Astrocyte (in vitro differentiated cells and primary cell): ENCODE results near the gene MAST3. TPM values are rescaled to one million over a fixed set of nuclear protein-coding genes. Genes with fewer than 3 reads are reported as not detected.

Experiments
- DNase-seq: peaks from one replicate; pipeline ENCODE4 v3.0.0-alpha.2; 2010; ENCODE audit warnings: low read depth
- FAIRE-seq: peaks from 2 replicates; lab custom pipeline; 2011; peaks lifted over from hg19 to GRCh38; lab: Jason Lieb, UNC
- H2AFZ ChIP-seq: 2 replicates; pipeline ENCODE4 v1.6.0; 2012; ENCODE audit warnings: low read depth, low read length, inconsistent platforms
- H3K27ac ChIP-seq: 2 replicates; pipeline ENCODE4 v1.5.1; 2011; ENCODE audit warnings: low read depth, low read length, inconsistent platforms
- H3K27me3 ChIP-seq: 2 replicates; pipeline ENCODE4 v1.6.0; 2011; ENCODE audit warnings: low read length, inconsistent platforms; ENCODE audit not compliant: insufficient read depth
- H3K36me3 ChIP-seq: 2 replicates; pipeline ENCODE4 v1.5.1; 2011; ENCODE audit warnings: low read length, inconsistent platforms; ENCODE audit not compliant: insufficient read depth
- H3K4me1 ChIP-seq: 2 replicates; pipeline ENCODE4 v1.5.1; 2011; ENCODE audit warnings: low read length, inconsistent platforms; ENCODE audit not compliant: insufficient read depth
- H3K4me2 ChIP-seq: 2 replicates; pipeline ENCODE4 v1.6.0; 2012; ENCODE audit warnings: low read length, inconsistent platforms
- H3K4me3 ChIP-seq: 2 replicates; pipeline ENCODE4 v1.5.1; 2011; ENCODE audit warnings: low read depth, mild to moderate bottlenecking, low read length, inconsistent platforms; ENCODE audit not compliant: insufficient read depth
- H3K79me2 ChIP-seq: 2 replicates; pipeline ENCODE4 v1.6.0; 2012; ENCODE audit warnings: mild to moderate bottlenecking, low read length, inconsistent platforms; ENCODE audit not compliant: insufficient read depth
- H3K9ac ChIP-seq: 2 replicates; pipeline ENCODE4 v1.6.0; 2012; ENCODE audit warnings: mild to moderate bottlenecking, low read length, inconsistent platforms
- H3K9me3 ChIP-seq: 2 replicates; pipeline ENCODE4 v1.5.1; 2012; ENCODE audit warnings: low read depth, mild to moderate bottlenecking, low read length, inconsistent platforms; ENCODE audit not compliant: insufficient read depth
- H4K20me1 ChIP-seq: 2 replicates; pipeline ENCODE4 v1.6.0; 2012; ENCODE audit warnings: low read length, inconsistent platforms; ENCODE audit not compliant: insufficient read depth
- H3K27ac Mint-ChIP-seq: one replicate; pipeline ENCODE4 v1.8.0; 2021; ENCODE audit warnings: mild to moderate bottlenecking, mixed read lengths; ENCODE audit not compliant: unreplicated experiment
- H3K27me3 Mint-ChIP-seq: one replicate; pipeline ENCODE4 v1.8.0; 2021; ENCODE audit warnings: low read depth, mixed read lengths; ENCODE audit not compliant: unreplicated experiment
- H3K36me3 Mint-ChIP-seq: one replicate; pipeline ENCODE4 v1.8.0; 2021; ENCODE audit warnings: low read depth, mixed read lengths; ENCODE audit not compliant: unreplicated experiment
- H3K4me1 Mint-ChIP-seq: one replicate; pipeline ENCODE4 v1.8.0; 2021; ENCODE audit warnings: low read depth, mixed read lengths; ENCODE audit not compliant: unreplicated experiment
- H3K4me3 Mint-ChIP-seq: one replicate; pipeline ENCODE4 v1.8.0; 2021; ENCODE audit warnings: mild to moderate bottlenecking, moderate library complexity, mixed read lengths; ENCODE audit not compliant: unreplicated experiment
- H3K9me3 Mint-ChIP-seq: one replicate; pipeline ENCODE4 v1.8.0; 2021; ENCODE audit warnings: mild to moderate bottlenecking, mixed read lengths; ENCODE audit not compliant: unreplicated experiment
- CTCF ChIP-seq: IDR thresholded peaks from 2 replicates; pipeline ENCODE4 v1.5.1; 2011; ENCODE audit warnings: low read depth, mild to moderate bottlenecking, inconsistent platforms, low read length, moderate library complexity; ENCODE audit not compliant: insufficient read depth
- EZH2 ChIP-seq: IDR thresholded peaks from 2 replicates; pipeline ENCODE4 v1.6.1; 2012; ENCODE audit warnings: mild to moderate bottlenecking, low read length, inconsistent platforms; ENCODE audit not compliant: insufficient read depth
- total RNA-seq: library from RNA; stranded (reverse); gene quantifications from 2 replicates; pipeline ENCODE4 v1.2.1, GENCODE V29; 2021

The MAST3 gene
- total RNA-seq, 1 donor from 2014 or later = 5.5 TPM

GRCh38 chr19:18144906-18145305, 47.3 kb downstream of the MAST3 start:
- Histone ChIP-seq H3K36me3 (no peaks in the 10 kb centered on the region), H3K9ac (no peak overlapping the region), H3K9me3 (no peaks in the 10 kb centered on the region), H2AFZ (no peak overlapping the region), H3K4me3 (no peak overlapping the region), H3K4me1 (no peaks in the 10 kb centered on the region), H3K27me3 (no peaks in the 10 kb centered on the region), H3K79me2 (no peaks in the 10 kb centered on the region), H3K4me2 (no peak overlapping the region), H3K27ac (no peak overlapping the region), H4K20me1 (no peaks in the 10 kb centered on the region)
- Mint-ChIP-seq H3K27ac (no peak overlapping the region), H3K27me3 (no peaks in the 10 kb centered on the region), H3K9me3 (peaks cover 5% of the 10 kb centered on the region), H3K4me1 (no peaks in the 10 kb centered on the region), H3K4me3 (no peak overlapping the region), H3K36me3 (peaks cover 22% of the 10 kb centered on the region)
- DNase-seq (no peak), FAIRE-seq (no peak)
- no peak for TF ChIP-seq EZH2
- no peak for TF ChIP-seq CTCF

GRCh38 chr19:18145391-18145999, 47.9 kb downstream of the MAST3 start:
- Histone ChIP-seq H3K27me3 (no peaks in the 10 kb centered on the region), H3K4me1 (no peaks in the 10 kb centered on the region), H3K9me3 (no peaks in the 10 kb centered on the region), H3K79me2 (no peaks in the 10 kb centered on the region), H3K9ac (no peak overlapping the region), H3K36me3 (no peaks in the 10 kb centered on the region), H2AFZ (no peak overlapping the region), H3K4me2 (no peak overlapping the region), H3K4me3 (no peak overlapping the region), H3K27ac (no peak overlapping the region), H4K20me1 (no peaks in the 10 kb centered on the region)
- no peaks in the 10 kb centered on the region for H3K4me1 Mint-ChIP-seq
- peaks cover 3% of the 10 kb centered on the region for H3K9me3 Mint-ChIP-seq
- H3K27ac Mint-ChIP-seq = no peak overlapping the region
- no peak for TF ChIP-seq EZH2
- no peak for TF ChIP-seq CTCF
- no peak overlapping the region for H3K4me3 Mint-ChIP-seq
- peaks cover 22% of the 10 kb centered on the region for H3K36me3 Mint-ChIP-seq
- DNase-seq = no peak
- H3K27me3 Mint-ChIP-seq = no peaks in the 10 kb centered on the region
- FAIRE-seq = no peak

GRCh38 chr19:18147396-18147795, 49.8 kb downstream of the MAST3 start:
- no peak for TF ChIP-seq CTCF
- TF ChIP-seq EZH2 = no peak
- DNase-seq (no peak), FAIRE-seq (no peak)
- Histone ChIP-seq H3K4me1 (peaks cover 3% of the 10 kb centered on the region), H3K36me3 (no peaks in the 10 kb centered on the region), H3K4me3 (no peak overlapping the region), H3K79me2 (no peaks in the 10 kb centered on the region), H3K9me3 (no peaks in the 10 kb centered on the region), H3K9ac (no peak overlapping the region), H3K27me3 (no peaks in the 10 kb centered on the region), H3K27ac (no peak overlapping the region), H2AFZ (no peak overlapping the region), H3K4me2 (no peak overlapping the region), H4K20me1 (no peaks in the 10 kb centered on the region)
- H3K27ac Mint-ChIP-seq = no peak overlapping the region
- no peak overlapping the region for H3K4me3 Mint-ChIP-seq
- H3K9me3 Mint-ChIP-seq = no peaks in the 10 kb centered on the region
- H3K36me3 Mint-ChIP-seq = peaks cover 17% of the 10 kb centered on the region
- no peaks in the 10 kb centered on the region for H3K27me3 Mint-ChIP-seq
- H3K4me1 Mint-ChIP-seq = no peaks in the 10 kb centered on the region
